Neural progenitor cell (in vitro differentiated cells): ENCODE measurements around the gene ZMYND8.

Experiments
- EZH2 ChIP-seq: fragments of 200-600 bp; sonication (generic); IDR thresholded peaks from 2 replicates; pipeline ENCODE4 v1.6.1; 2017; ENCODE audit warnings: antibody characterized with exemption, mild to moderate bottlenecking, moderate library complexity
- TF ChIP-seq, protein P1 (sequence below): fragments of 200-600 bp; sonication (generic); IDR thresholded peaks from 2 replicates; pipeline ENCODE4 v1.5.1; 2017; ENCODE audit warnings: antibody characterized with exemption, mild to moderate bottlenecking

- TF ChIP-seq, protein P1, sequence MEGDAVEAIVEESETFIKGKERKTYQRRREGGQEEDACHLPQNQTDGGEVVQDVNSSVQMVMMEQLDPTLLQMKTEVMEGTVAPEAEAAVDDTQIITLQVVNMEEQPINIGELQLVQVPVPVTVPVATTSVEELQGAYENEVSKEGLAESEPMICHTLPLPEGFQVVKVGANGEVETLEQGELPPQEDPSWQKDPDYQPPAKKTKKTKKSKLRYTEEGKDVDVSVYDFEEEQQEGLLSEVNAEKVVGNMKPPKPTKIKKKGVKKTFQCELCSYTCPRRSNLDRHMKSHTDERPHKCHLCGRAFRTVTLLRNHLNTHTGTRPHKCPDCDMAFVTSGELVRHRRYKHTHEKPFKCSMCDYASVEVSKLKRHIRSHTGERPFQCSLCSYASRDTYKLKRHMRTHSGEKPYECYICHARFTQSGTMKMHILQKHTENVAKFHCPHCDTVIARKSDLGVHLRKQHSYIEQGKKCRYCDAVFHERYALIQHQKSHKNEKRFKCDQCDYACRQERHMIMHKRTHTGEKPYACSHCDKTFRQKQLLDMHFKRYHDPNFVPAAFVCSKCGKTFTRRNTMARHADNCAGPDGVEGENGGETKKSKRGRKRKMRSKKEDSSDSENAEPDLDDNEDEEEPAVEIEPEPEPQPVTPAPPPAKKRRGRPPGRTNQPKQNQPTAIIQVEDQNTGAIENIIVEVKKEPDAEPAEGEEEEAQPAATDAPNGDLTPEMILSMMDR = no peak
- no peak for TF ChIP-seq EZH2
Observed at GRCh38 chr20:47285189-47285588, 71.3 kb downstream of the ZMYND8 start.
